GM12878 (cell line): ENCODE data around the gene RERE. TPM values are rescaled to one million over a fixed set of nuclear protein-coding genes. Genes with fewer than 3 reads are reported as not detected.

Experiments used
- ATAC-seq: fragments of 200-7000 bp; cut with Tn5 transposase; 3 replicates; pipeline ENCODE4 v1.9.1; 2020; ENCODE audit warnings: mild to moderate bottlenecking, moderate library complexity
- BruUV-seq: library from RNA; stranded (reverse); fragments of 400-500 nt; replicated peaks from 2 replicates; lab custom pipeline; 2021; lab: Mats Ljungman, UMichigan
- CTCF ChIA-PET: fragments of 300-600 bp; sonication (Branson Sonifier 250); formaldehyde crosslinking; extraction: SDS; loops from one replicate; lab custom pipeline; 2021; ENCODE audit warnings: inconsistent platforms; lab: Yijun Ruan, JAX
- POLR2A ChIA-PET: fragments of 350-600 bp; formaldehyde crosslinking; extraction: SDS; loops from one replicate; lab custom pipeline; 2021; ENCODE audit warnings: inconsistent platforms; lab: Charles Lee
- RAD21 ChIA-PET: fragments of 300-600 bp; sonication (Branson Sonifier 250); formaldehyde crosslinking; loops from one replicate; lab custom pipeline; 2023; ENCODE audit warnings: antibody characterized with exemption; ENCODE audit not compliant: unreplicated experiment; lab: Charles Lee
- SMC1A ChIA-PET: fragments of 300-600 bp; sonication (Branson Sonifier 250); formaldehyde crosslinking; loops from one replicate; lab custom pipeline; 2023; ENCODE audit not compliant: unreplicated experiment, uncharacterized antibody; lab: Charles Lee
- DNase-seq: peaks from one replicate; pipeline ENCODE4 v3.0.0-alpha.2; 2011; ENCODE audit warnings: low read depth, low spot score
- FAIRE-seq: peaks from 3 replicates; lab custom pipeline; 2011; peaks lifted over from hg19 to GRCh38; lab: Jason Lieb, UNC
- H2AFZ ChIP-seq: 2 replicates; pipeline ENCODE4 v1.6.0; 2011; ENCODE audit warnings: low read depth, low read length, control low read depth; ENCODE audit not compliant: control insufficient read depth
- H3K27ac ChIP-seq: 2 replicates; pipeline ENCODE4 v1.5.1; 2011; ENCODE audit warnings: control low read depth; ENCODE audit not compliant: control insufficient read depth, insufficient read depth
- H3K27me3 ChIP-seq, 2 experiments: replicated peaks in 1 of 2; 2 replicates each; pipeline versions ENCODE4 v1.6.0 to v1.6.1; 2011; ENCODE audit warnings: low read length in 1 of 2; ENCODE audit not compliant: control insufficient read depth in 2 of 2, insufficient read depth in 2 of 2
- H3K36me3 ChIP-seq, 2 experiments: 2 replicates each; pipeline ENCODE4 v1.5.1; 2011; ENCODE audit warnings: low read length in 1 of 2; ENCODE audit not compliant: control insufficient read depth in 2 of 2, insufficient read depth in 2 of 2
- H3K4me1 ChIP-seq: 2 replicates; pipeline ENCODE4 v1.6.1; 2011; ENCODE audit warnings: mild to moderate bottlenecking, low read length, moderate library complexity, mixed read lengths; ENCODE audit not compliant: control insufficient read depth, insufficient read depth
- H3K4me2 ChIP-seq: 2 replicates; pipeline ENCODE4 v1.6.0; 2011; ENCODE audit warnings: control low read depth; ENCODE audit not compliant: control insufficient read depth, insufficient read depth
- H3K4me3 ChIP-seq: fragments of 200-600 bp; sonication (generic); 2 replicates; pipeline ENCODE4 v1.5.1; 2016
- H3K79me2 ChIP-seq: 2 replicates; pipeline ENCODE4 v1.6.0; 2011; ENCODE audit warnings: low read length; ENCODE audit not compliant: control insufficient read depth, insufficient read depth
- H3K9ac ChIP-seq: 2 replicates; pipeline ENCODE4 v1.8.0; 2011; ENCODE audit warnings: low read length, control low read depth, mixed read lengths; ENCODE audit not compliant: control insufficient read depth, insufficient read depth
- H3K9me3 ChIP-seq: replicated peaks from 3 replicates; pipeline ENCODE4 v1.5.1; 2011; ENCODE audit warnings: mild to moderate bottlenecking, low read length; ENCODE audit not compliant: control insufficient read depth, insufficient read depth
- H4K20me1 ChIP-seq: 2 replicates; pipeline ENCODE4 v1.6.0; 2011; ENCODE audit not compliant: control insufficient read depth, insufficient read depth
- BRCA1 ChIP-seq: IDR thresholded peaks from 2 replicates; pipeline ENCODE4 v1.6.1; 2011; ENCODE audit warnings: low read depth, low read length, improper control_type of control experiment
- HDAC2 ChIP-seq: fragments of 200-600 bp; sonication (generic); IDR thresholded peaks from 2 replicates; pipeline ENCODE4 v1.6.1; 2017
- HDGF ChIP-seq: fragments of 450-650 bp; IDR thresholded peaks from 2 replicates; pipeline ENCODE4 v1.6.1; 2016; ENCODE audit warnings: antibody characterized with exemption
- IRF5 ChIP-seq: fragments of 450-650 bp; IDR thresholded peaks from 2 replicates; pipeline ENCODE4 v1.6.1; 2017; ENCODE audit warnings: borderline replicate concordance
- MEF2A ChIP-seq: IDR thresholded peaks from 2 replicates; pipeline ENCODE4 v1.6.1; 2011; ENCODE audit warnings: low read depth, mild to moderate bottlenecking, low read length, moderate library complexity; ENCODE audit not compliant: insufficient read depth
- PAX5 ChIP-seq: IDR thresholded peaks from 2 replicates; pipeline ENCODE4 v1.6.1; 2011; ENCODE audit warnings: low read depth, low read length, borderline replicate concordance
- PBX3 ChIP-seq: IDR thresholded peaks from 2 replicates; pipeline ENCODE4 v1.6.1; 2011; ENCODE audit warnings: mild to moderate bottlenecking, low read depth, low read length, moderate library complexity; ENCODE audit not compliant: insufficient replicate concordance
- ZBTB11 ChIP-seq: fragments of 450-650 bp; formaldehyde crosslinking; IDR thresholded peaks from 2 replicates; pipeline ENCODE4 v1.5.0; 2022; ENCODE audit warnings: mild to moderate bottlenecking, missing genetic modification characterization
- ZNF384 ChIP-seq: IDR thresholded peaks from 2 replicates; pipeline ENCODE4 v1.6.1; 2012; ENCODE audit warnings: low read depth, mild to moderate bottlenecking, low read length, improper control_type of control experiment, borderline replicate concordance
- WGBS: methylation state at CpG from one replicate; pipeline ENCODE4 v1.1.6; 2016; ENCODE audit warnings: low lambda C conversion rate; ENCODE audit not compliant: insufficient replicate concordance, insufficient coverage; ENCODE audit errors: missing lambda C conversion rate; 5-methylcytosine and 5-hydroxymethylcytosine counted together
- in situ Hi-C: fragments of 300-500 bp; cut with MboI; formaldehyde crosslinking; loops from 9 replicates; pipeline ENCODE4 v1.14.3; 2018; ENCODE audit warnings: mixed read lengths
- intact Hi-C: fragments of 100-400 bp; cut with micrococcal nuclease; formaldehyde crosslinking; loops from one replicate; pipeline ENCODE4 v1.14.2; 2022; ENCODE audit not compliant: unreplicated experiment
- polyA plus RNA-seq, 11 experiments: library from polyadenylated mRNA; depleted of rRNA in 4 of 11; unstranded in 6 of 11; stranded (reverse) in 5 of 11; fragments of >200 nt; fragmentation: Nextera tagmentation in 4 of 11; fragmentation: Illumina TruSeq in 1 of 11; extraction: Ambion mirVana in 4 of 11; extraction: Trizol in 1 of 11; gene quantifications; 1 replicate in 1 of 11; 2 replicates in 10 of 11; pipeline versions ENCODE4 v1.2.1 to v1.2.3, GENCODE V29; 2011 to 2016; ENCODE audit warnings: inconsistent platforms in 2 of 11, missing spikeins in 2 of 11, low read depth in 1 of 11
- total RNA-seq, 4 experiments: library from RNA; depleted of rRNA in 3 of 4; stranded (reverse); fragments of >200 nt in 3 of 4; fragmentation: Illumina TruSeq in 1 of 4; extraction: Trizol in 1 of 4; gene quantifications; 2 replicates each; pipeline versions ENCODE4 v1.2.1 to v1.2.3, GENCODE V29; 2013 to 2021

Gene RERE
- total and polyA plus RNA-seq, 10 of the 15 experiments (the other 5 are each of a cell fraction or from before 2014, with no cell fraction given), result 5.2 to 60.5 (median 20.2) TPM

GRCh38 chr1:8598060-8598724, 219.2 kb downstream of the RERE start:
- ATAC-seq, result no peak
- 95% methylated on average over 14 of the region's 15 CpGs for WGBS
- intact Hi-C loops, result no loop called here
- Histone ChIP-seq H2AFZ (no peak overlapping the region), H4K20me1 (no peaks in the 10 kb centered on the region), H3K27ac (no peak overlapping the region), H3K27me3 (no peaks in the 10 kb centered on the region), H3K9ac (no peak overlapping the region), H3K4me2 (no peak overlapping the region), H3K4me1 (peaks cover 15% of the 10 kb centered on the region), H3K79me2 (peaks cover 1% of the 10 kb centered on the region; the same call in 1 of the 2 replicates), H3K4me3 (no peak overlapping the region), H3K36me3 (peaks cover 0 to 2% of the 10 kb centered on the region in 2 experiments; a peak in 2 of 4 replicates), H3K9me3 (no peaks in the 10 kb centered on the region)
- no peak for DNase-seq
- TF ChIP-seq HDAC2 (no peak), PBX3 (no peak), BRCA1 (no peak), IRF5 (no peak), HDGF (no peak), ZBTB11 (no peak), PAX5 (no peak), ZNF384 (no peak), MEF2A (no peak)
- ChIA-PET CTCF (interaction anchor here (0.9 kb wide), 1 partner anchor 128 kb away, joined by 3 read pairs; no protein-coding TSS in a partner anchor), SMC1A (interaction anchor here (0.6 to 1.0 kb wide), 2 partner anchors 11 to 37 kb away, joined by 3 read pairs; no protein-coding TSS in a partner anchor), POLR2A (no interaction called here), RAD21 (no interaction called here)
- in situ Hi-C loops, result no loop called here
- FAIRE-seq, result no peak
- no TSS peak for BruUV-seq
